ENCODE measurements around the gene POM121L2.

The POM121L2 gene

DNA sequence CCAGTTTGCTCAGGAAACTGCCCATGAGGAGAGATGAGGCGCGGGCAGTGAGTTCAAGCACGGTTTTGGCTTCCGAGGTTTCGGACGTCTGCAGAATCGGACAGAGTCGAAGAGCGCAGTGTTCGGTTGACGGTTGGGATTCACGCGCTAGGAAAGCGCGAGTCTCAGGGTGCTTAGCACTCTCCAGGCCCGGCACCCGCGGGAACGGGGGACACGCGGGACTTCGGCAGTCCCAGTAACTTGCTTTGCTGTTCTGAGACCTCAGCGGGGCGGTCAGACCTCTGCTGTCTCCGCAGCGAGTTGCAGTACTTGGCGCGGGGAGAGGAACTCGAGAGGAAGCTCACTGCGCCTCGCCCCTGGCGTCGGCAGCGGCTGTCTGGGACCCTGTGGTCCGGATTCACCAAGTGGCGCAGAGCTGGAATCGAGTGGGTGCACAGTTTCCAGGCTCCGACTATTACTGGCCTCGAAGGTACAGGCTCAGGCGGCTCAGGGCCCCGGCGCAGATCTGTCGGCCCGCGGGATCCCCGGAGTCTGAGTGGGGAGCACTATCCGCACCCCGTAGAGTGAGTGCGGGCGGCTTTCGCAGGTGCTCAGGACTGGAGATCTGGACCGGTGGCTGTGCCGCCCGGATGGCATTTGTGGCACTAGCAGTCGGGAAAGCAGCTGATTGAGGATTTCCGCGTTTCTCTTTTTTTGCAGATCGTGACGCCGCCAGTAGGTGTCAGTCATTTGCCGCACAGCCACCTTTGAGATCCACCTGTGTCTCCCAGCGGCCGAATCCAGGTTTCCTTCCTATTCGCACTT, at the start of gene POM121L2:
Gene POM121L2, minus strand, starts transcription at position 128 of the 804 bp plus-strand sequence. Its CDS starts 103 bp downstream, at position 25.
- DNase-seq, result peak; percentile 74
- H3K36me3 Mint-ChIP-seq (ENCODE audit: low read depth), result peaks cover 5% of the 10 kb centered on the region
- no peak within 1 kb of the TSS for H3K27ac Mint-ChIP-seq
- H3K27me3 Mint-ChIP-seq (ENCODE audit: low read depth, poor library complexity), result peaks cover 82% of the 10 kb centered on the region
- TF ChIP-seq, protein P1, sequence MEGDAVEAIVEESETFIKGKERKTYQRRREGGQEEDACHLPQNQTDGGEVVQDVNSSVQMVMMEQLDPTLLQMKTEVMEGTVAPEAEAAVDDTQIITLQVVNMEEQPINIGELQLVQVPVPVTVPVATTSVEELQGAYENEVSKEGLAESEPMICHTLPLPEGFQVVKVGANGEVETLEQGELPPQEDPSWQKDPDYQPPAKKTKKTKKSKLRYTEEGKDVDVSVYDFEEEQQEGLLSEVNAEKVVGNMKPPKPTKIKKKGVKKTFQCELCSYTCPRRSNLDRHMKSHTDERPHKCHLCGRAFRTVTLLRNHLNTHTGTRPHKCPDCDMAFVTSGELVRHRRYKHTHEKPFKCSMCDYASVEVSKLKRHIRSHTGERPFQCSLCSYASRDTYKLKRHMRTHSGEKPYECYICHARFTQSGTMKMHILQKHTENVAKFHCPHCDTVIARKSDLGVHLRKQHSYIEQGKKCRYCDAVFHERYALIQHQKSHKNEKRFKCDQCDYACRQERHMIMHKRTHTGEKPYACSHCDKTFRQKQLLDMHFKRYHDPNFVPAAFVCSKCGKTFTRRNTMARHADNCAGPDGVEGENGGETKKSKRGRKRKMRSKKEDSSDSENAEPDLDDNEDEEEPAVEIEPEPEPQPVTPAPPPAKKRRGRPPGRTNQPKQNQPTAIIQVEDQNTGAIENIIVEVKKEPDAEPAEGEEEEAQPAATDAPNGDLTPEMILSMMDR (IDR thresholded peaks at IDR 0.05), result peak; percentile 64
- peak within 1 kb of the TSS; percentile 87 for H3K4me3 Mint-ChIP-seq
- H3K4me1 Mint-ChIP-seq, result no peaks in the 10 kb centered on the region
- H3K9me3 Mint-ChIP-seq, result peaks cover 21% of the 10 kb centered on the region

DNA sequence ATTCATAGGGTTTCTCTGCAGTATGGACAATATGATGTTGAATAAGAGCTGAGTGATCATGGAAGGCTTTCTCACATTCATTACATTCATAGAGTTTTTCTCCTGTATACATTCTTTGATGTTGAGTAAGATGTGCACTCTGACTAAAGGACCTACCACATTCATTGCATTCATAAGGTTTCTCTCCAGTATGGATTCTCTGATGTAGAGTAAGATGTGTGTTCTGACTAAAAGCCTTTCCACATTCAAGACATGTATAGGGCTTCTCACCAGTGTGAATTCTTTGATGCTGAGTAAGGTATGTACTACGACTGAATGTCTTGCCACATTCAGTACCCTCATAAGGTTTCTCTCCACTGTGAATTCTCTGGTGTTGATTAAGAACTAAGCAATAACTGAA, 47.2 kb upstream of the POM121L2 start:
- H3K27me3 Mint-ChIP-seq (ENCODE audit: low read depth, poor library complexity), result no peaks in the 10 kb centered on the region
- H3K27ac Mint-ChIP-seq, result no peak overlapping the region

DNA sequence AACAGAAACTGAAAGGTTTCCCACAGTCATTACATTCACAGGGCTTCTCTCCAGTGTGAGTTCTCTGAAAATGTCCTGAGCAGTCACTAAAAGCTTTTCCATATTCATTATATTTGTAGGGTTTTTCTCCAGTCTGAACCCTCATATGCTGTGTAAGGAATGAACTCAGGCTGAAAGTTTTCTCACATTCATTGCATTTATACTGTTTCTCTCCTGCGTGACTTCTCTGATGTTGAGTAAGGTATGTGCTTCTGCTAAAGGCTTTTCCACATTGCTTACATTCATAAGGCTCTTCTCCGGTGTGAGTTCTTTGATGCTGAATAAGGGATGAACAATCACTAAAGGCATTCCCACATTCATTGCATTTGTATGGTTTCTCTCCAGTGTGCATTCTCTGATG, 46.7 kb upstream of the POM121L2 start:
- H3K27me3 Mint-ChIP-seq (ENCODE audit: low read depth, poor library complexity), result no peaks in the 10 kb centered on the region
- no peaks in the 10 kb centered on the region for H3K4me1 Mint-ChIP-seq
- no peak overlapping the region for H3K27ac Mint-ChIP-seq
- H3K4me3 Mint-ChIP-seq, result no peak overlapping the region
- H3K9me3 Mint-ChIP-seq, result peaks cover 77% of the 10 kb centered on the region
- TF ChIP-seq, protein P1 (IDR thresholded peaks at IDR 0.05), result no peak
- peaks cover 62% of the 10 kb centered on the region for H3K36me3 Mint-ChIP-seq (ENCODE audit: low read depth)
- no peak for DNase-seq

More for the DNA sequence above, 47.2 kb upstream of the POM121L2 start:
- TF ChIP-seq, protein P1 (IDR thresholded peaks at IDR 0.05), result no peak
- no peak for DNase-seq
- Mint-ChIP-seq H3K4me1 (no peaks in the 10 kb centered on the region), H3K9me3 (peaks cover 74% of the 10 kb centered on the region), H3K36me3 (ENCODE audit: low read depth) (peaks cover 62% of the 10 kb centered on the region), H3K4me3 (no peak overlapping the region)

DNA sequence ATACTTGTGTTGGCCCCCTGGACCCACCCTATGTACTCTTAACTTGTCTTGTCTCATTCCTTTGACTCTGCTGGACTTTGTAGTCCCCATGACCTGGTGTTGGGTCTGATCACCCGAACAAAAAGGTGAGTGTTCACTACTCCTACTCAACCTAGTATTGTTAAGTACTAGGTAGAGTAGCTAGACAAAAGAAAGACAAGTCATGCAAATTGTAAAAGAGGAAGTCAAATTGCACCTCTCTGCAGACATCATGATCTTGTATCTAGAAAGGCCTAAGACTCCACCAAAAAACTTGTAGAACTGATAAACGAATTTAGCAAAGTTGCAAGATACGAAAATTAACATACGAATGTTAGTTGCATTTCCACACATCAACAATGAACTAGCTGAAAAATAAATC, 40.8 kb upstream of the POM121L2 start:
- H3K4me3 Mint-ChIP-seq, result no peak overlapping the region
- peaks cover 70% of the 10 kb centered on the region for H3K9me3 Mint-ChIP-seq
- TF ChIP-seq, protein P1 (IDR thresholded peaks at IDR 0.05), result no peak
- no peak for DNase-seq
- peaks cover 3% of the 10 kb centered on the region for H3K27me3 Mint-ChIP-seq (ENCODE audit: low read depth, poor library complexity)
- H3K36me3 Mint-ChIP-seq (ENCODE audit: low read depth), result peaks cover 6% of the 10 kb centered on the region
- no peaks in the 10 kb centered on the region for H3K4me1 Mint-ChIP-seq
- no peak overlapping the region for H3K27ac Mint-ChIP-seq

DNA sequence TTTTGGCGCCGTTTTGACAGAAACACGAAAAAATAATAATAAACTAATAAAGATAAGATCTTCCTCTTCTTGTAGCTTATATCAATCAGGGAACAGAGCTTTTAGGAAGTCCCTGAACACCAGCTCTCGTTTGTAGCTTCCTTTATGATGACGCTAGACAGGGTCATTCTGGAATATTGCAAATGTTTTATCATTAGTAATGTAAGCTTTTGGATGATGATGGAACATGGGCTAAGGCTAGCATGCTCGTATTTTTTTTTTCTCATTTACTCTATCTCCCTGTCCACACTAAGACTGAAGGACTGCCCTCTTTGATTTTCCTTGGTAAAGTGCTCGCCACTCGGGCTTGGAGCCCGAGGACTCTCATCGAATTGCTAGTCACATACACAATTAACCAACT, 22.1 kb upstream of the POM121L2 start:
- H3K36me3 Mint-ChIP-seq (ENCODE audit: low read depth), result no peaks in the 10 kb centered on the region
- H3K4me3 Mint-ChIP-seq, result peak overlapping the region; percentile 63
- TF ChIP-seq, protein P1 (IDR thresholded peaks at IDR 0.05), result no peak

DNA sequence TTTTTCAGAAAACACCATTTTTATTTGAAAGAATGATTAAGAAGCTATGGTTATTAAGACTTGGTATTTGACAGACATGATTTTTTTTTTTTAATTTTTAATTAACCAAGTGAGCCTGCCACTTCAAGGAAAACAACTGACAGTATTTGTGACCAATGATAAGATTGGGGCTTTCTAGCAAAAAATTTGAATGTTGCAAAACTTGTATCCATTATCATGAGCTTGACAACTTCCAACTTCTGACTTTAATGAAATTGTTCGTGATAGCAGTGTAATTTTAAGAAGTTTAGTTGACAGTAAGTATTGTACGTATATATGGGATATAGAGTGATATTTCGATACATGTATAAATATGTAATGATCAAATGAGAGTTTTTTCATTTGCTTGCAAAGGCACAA, 21.6 kb upstream of the POM121L2 start:
- Mint-ChIP-seq H3K36me3 (ENCODE audit: low read depth) (no peaks in the 10 kb centered on the region), H3K4me3 (peak overlapping the region; percentile 93), H3K27ac (no peak overlapping the region), H3K27me3 (ENCODE audit: low read depth, poor library complexity) (peaks cover 13% of the 10 kb centered on the region), H3K9me3 (peaks cover 7% of the 10 kb centered on the region), H3K4me1 (peaks cover 4% of the 10 kb centered on the region)
- TF ChIP-seq, protein P1 (IDR thresholded peaks at IDR 0.05), result no peak
- no peak for DNase-seq

More for the DNA sequence above, 22.1 kb upstream of the POM121L2 start:
- Mint-ChIP-seq H3K27ac (no peak overlapping the region), H3K9me3 (peaks cover 6% of the 10 kb centered on the region), H3K27me3 (ENCODE audit: low read depth, poor library complexity) (peaks cover 8% of the 10 kb centered on the region), H3K4me1 (peaks cover 4% of the 10 kb centered on the region)
- DNase-seq, result no peak
